Stimulated activated CD4-positive, alpha-beta T cell treated with anti-CD3 and anti-CD28 coated beads, Interleukin-4, amount 100 ng/mL, for 48 hours (primary cell): ENCODE results near the gene NHSL1.
A peak's percentile ranks its signal among the peaks of the same experiment; 100 is the strongest.

Source experiments
- DNase-seq, 2 donors: peaks; one replicate each; pipeline ENCODE4 v3.0.0-alpha.2; 2020; ENCODE audit warnings: low read depth in 2 of 2

Gene NHSL1

DNA sequence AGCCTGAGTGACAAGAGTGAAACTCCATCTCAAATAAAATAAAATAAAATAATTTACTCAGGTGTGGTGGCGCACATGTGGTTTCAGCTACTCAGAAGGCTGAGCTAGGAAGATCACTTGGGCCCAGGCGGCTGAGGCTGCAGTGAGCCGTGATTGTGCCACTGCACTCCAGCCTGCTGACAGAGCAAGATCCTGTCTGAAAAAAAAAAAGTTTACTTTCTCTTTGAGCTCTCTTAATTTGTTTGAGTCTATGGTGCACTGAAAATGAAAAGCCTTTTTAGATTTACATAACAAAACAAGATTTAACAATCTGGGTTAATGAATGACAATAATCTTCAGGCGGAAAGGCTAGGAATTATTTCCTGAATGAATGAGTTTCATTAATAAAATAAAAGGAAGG lies 23.3 kb upstream of the NHSL1 start:
- DNase-seq = no peak

DNA sequence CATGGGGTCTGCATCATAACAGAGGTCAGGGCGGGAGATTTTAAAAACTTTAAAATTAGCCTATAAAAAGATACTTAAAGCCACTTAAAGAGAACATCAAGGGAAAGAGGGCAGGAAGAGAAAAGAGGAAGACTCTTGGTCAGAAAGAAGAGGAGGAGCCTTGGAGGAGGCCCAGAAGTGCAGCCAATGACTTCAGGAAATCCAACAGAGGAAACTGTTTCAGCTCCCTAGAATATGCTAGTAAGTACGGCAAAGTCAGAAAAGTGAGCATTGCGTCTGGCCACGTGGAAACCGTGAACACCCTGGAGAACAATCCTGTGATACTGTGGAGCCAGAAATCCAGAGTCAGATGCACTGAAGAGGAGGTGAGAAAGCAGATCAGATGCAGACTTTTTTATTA lies 22.5 kb upstream of the NHSL1 start:
- DNase-seq = no peak

DNA sequence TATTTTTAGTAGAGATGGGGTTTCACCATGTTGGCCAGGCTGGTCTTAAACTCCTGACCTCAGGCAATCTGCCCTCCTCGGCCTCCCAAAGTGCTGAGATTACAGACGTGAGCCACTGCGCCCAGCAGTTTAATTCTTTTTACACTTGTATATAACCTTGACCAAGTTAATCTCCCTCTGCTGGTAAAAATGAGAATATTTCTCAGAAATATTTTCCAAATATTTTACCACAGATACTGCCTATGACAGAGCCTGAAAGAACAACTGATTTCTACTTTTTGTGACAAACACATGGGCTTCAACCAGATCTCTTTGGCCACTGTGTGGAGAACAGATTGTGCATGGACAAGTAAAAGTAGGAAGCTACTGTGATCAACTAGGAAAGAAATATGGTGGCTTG lies 21.2 kb upstream of the NHSL1 start:
- DNase-seq = no peak

DNA sequence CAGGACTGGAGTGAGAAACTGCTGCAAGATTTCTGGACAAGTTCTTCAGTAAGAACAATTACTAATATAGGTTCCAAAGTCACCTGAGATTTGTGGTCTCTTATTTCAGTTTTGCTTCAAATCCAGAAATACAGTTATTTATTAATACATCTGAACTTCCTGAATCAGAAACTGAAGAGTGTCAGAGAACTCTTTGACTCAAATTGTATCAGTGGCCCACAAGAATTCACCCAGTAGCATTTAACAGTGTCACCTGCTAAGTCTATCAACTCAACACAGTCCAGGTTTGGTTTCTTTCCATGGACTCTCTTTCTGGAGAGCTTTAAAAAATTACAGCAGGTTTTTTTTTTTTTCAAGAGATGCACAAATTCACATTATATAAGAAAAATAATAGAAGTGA lies 18.8 kb upstream of the NHSL1 start:
- DNase-seq = no peak

DNA sequence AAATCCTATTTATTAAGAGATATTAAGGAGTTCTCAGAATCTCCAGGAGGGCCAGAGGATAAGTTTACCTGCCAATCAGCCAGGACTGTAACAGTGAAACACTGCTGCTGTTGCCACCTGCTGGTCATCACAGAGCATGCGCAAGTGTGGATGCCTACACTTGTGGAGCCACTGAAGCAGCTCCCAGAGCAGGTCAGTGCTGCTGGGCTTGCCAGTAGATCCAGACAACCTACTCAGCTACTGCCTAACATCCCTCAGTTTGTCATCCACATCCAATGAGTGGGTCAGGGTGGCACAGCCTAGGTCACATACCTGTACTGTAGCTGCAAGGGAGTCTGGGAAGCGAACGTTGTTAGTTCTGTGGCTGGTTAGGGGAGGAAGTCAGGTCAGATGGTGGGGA lies 18.3 kb upstream of the NHSL1 start:
- DNase-seq = peak; percentile 30 to 45

DNA sequence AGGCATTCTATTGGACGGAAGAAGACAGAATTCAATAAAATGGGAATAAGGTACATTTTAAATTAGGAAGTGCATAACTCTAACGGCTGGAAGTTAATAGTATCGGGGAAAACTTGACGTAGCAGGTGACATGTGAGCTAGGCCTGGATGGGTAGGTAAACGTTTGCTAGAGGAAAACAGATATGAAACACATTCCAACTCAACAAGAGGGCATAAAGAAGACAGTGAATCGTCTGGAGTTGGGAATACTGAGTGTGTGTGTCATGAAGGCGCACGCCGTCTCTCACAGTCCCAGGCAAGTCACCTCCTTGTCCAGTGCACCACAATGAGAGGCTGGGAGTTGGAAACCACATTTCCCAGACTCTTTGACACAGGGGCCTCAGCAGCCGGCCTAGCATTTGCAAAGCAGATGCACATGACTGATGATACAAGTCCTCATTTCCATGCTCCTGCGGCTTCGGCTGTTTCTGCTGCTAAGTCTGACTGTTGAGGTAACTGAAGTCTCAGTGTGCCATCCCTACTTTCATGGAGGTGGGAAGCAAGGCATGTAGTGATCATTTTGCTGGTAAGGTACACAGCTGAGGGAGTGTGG lies 16.5 kb upstream of the NHSL1 start:
- no peak for DNase-seq

DNA sequence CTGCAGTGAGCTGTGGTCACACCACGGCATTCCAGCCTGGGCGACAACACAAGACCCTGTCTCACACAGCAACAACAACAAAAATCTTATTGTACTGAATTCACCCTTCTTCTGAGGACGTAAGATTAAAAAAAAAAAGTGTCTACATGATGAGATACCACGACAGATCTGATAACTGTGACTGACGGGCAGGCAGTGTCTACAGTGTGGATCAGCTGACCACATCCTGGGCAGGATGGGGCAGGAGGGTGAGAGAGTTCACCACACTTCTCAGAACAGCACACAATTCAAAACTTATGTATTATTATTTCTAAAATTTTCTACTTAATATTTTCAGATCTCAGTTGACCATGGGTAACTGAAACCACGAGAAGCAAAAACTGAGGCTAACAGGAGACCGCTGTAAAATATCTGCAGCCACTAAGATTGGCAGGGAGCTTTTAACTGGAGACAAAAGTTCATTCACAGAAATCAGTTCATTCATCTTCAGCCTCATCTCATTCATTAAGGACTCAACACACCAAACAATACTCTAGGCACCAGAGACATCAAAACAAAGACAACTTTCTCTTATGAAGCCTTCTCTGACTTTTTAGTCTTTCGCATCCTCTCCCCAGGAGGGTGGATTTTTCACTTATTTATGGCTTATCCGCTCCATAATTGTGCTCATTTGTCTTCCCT lies 15.7 kb upstream of the NHSL1 start:
- DNase-seq = no peak

DNA sequence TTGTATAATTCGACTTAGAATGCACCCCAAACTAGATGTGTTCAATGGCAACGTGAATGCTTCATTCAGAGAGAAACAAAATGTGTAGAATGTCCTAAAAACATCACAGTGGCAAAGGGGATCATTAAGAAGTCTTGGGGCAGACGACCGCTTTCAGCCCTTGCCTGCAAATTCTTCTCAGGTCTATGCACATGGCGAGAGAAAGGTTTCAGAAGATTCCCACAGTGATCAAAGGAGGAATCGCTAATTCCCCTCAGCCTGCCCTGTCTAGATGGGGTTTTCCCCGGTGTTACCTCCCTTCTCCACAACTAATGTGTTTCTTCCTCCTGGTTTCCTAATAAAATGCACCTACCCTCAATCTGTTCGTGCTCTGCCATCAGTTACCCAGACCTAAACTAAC lies 13.3 kb upstream of the NHSL1 start:
- DNase-seq = no peak

DNA sequence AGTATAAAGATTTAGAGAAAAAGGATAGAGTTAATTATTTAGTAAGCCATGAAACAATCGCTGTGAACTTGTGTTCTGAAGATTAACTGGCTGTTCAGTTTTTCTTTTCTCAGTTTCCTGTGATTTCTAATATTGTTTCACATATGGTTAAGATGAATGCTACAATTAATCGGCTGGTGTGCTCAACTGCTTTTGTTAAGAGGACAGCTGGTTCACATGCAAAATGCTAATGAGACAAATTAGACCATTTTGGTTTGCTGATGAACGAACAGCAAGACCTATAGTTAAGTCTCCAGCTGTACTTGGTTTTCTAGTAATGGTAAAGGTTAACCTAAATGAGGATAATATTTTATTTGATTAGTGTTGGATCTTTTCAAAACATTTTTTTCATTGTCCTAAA lies 10.8 kb upstream of the NHSL1 start:
- no peak for DNase-seq

DNA sequence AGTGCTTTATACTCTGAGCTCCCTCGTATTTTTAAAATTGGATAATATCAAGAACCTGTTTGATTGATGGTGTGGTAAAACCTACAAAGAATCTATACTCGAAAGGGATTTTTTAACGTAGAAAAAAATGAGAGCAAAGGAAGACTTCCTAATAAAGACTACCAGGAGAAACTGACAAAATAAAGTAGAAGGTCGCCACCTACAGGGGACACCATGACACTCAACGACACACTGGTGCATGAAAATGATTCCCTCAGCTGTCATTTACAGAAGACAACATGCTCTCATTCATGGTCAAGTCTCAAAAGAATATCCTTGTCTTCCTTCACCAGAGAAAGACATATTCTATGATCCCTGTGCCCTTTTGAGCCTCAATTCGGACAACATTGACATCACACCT lies 10.1 kb upstream of the NHSL1 start:
- DNase-seq = peak in 1 of 2 donors; percentile 26

DNA sequence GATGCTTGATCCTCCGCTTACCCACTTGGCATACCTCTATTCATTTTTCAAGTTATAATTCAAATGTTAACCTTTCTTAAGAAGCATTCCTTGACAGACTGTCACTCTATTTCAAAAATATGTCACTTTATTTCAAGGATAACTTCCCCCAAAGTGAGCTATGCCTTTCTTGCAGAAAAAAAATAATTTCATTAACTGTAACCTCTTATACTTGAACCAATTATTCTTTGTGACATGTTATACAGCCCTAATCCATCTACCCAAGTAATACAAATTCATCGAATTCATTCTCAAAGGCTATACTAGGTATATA lies 9.3 kb upstream of the NHSL1 start:
- no peak for DNase-seq

DNA sequence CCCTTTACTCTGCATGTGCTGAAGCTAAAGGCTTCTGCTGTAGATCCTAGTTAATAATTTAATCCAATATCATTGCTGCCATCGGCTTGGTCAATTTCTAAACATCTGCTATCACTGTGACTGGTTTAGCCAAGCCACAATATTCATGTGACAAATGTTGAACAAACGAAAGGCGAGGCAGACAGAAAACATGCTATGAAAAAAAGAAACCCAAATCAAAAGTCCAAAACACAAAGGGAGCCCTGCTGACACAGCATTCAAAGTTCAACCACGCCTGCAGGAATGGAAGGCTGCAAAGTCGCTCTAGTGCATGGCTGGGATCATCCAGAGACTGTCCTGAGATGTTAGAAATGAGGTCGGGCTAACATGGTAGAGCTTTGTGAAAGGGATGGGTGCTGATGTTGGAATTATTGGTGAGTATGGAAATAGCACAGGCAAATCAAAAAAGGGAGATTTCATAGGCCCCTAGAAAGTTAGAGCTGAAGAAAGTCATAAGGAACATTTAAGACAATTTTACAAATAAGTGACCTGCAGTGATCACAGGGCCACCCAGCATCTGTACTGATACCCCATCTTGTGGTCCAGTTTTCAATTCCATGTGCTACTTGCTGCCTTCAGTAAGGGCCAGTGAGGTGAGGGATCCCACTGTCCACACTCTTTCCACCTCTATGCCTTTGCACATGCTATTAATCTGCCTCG lies 8.8 kb upstream of the NHSL1 start:
- no peak for DNase-seq

DNA sequence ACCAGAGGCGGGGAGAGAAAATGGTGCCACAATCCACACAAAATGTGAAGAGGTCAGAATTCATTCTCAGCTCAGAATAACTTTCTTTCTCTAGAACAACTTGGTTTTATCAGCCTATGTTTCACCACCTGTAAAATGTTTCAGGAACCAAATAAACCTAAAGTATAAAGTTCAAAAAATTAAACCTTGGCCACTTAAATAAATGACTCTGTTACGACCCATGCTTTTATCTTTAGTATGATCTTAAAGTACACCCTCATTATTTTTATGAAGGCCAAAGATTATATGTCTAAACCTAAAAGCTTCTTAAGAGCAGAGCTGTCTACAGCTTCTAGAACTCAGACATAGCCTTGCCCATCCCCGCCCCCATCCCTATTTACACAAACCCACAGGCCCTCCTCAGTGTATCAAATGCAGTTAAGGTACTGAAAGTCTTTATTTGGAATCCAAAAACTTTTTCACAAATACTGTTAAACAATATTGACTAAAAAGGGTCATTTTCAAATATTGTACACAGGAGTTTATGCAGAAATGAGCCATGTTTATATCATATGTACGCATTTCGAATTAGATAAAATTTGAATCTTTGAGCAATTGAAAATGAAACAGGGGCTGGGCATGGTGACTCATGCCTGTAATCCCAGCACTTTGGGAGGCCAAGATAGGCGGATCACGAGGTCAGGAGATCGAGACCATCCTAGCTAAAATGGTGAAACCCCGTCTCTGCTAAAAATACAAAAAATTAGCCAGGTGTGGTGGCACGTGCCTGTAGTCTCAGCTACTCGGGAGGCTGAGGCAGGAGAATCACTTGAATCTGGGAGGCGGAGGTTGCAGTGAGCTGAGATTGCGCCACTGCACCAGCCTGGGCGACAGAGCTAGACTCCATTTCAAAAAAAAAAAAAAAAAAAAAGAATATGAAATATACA lies 5.7 kb upstream of the NHSL1 start:
- no peak for DNase-seq

DNA sequence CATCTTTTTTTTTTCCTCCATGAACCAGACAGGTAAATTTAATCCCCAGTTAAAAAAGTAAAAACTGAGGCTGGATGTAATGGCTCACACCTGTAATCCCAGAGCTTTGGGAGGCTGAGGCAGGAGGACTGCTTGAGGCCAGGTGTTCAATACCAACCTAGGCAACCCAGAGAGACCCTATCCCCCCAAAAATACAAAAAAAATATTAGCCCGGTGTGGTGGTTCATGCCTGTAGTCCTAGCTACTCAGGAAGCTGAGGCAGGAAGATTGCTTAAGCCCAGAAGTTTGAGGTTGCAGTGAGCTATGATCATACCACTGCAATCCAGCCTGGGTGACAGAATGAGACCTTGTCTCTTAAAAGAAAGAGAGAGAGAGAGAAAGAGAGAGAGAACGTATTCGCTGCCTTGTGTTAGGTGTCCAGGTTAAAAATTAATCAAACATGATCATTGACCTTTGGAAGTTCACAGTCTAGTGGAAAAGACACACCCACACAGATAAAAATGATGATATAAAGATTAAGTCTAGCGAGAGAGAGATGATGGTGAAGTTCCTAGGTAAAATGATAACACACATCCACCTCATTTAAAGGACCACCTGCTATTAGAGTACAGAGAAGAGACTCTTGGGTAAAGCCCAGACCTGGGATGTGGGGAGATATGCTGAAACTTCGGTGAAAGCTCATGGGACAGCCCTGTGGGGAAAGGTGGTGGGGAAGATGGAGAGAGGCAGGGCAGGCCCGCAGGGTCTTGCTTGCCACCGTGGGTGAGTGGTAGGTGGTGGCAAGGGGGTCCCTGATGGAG lies 4.8 kb upstream of the NHSL1 start:
- DNase-seq = no peak

DNA sequence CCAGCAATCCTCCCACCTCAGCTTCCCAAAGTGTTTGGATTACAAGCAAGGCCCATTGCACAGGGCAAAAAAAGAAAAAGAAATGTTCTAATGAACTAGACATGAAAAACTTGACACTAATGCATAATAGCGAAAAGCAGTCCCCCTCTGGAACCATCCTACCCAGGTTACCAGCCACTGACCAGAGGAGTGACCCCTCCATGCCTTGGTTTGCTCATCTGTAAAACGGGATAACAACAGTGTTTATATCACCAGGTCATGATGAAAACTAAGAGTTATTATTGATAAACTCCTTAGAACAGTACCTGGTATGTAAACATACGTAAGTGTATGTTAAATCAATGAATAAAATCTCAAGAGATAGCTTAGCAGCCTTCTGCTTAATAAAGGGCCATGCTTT lies 3.3 kb upstream of the NHSL1 start:
- DNase-seq = no peak

DNA sequence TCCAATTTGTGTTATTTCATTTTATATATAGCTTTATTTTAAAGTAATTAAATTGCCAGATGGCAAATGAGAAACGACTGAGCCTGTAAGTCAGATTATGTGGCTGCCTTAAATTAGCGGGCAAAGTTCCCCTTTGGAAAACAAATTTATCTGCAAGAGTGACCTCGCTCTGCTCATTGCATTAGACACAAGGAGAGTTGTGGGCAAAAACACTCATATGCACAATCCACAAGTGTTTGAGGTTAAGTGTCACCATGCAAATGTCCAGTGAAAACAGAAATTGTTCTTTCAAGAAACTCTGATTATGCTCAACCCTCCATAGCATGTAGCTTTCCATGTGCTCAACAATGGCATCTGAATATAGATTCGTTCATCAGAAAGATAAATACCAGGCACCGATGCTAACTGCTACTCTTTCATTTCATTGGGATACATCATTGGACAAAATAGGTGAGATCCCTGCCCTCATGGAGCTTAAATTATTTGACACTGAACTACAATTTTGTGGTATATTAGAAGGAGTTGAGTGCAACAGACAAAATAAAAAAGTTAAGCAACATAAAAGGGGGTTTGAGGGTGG lies 1.7 kb upstream of the NHSL1 start:
- no peak for DNase-seq

DNA sequence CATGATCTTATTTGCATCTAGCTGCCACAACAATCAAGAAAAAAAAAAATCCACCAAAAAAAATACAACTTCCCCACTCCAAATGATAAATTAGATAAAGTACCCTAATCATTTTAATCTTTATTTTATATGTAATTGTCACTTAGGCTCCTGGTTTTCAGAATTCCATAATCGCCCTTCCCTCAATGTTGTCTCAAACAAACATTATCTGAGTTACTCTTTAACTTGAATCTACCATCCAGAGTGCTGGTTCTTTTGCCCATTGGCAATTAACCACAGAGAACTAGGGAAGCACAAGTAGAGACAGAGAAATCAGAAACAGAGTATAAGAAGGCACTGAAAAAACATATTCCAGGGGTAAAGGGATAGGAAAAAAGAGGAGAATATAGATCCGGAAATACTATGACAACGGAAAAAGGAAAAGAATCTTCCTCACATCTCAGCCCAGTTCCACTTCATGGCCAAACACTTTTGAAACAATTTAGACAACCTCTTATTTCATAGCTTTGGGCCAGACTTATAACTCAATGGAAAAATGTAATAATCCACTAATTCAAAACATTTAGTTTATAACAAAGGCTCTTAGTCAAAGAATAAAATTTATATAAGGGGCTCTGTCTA lies 861 bp upstream of the NHSL1 start:
- no peak for DNase-seq

DNA sequence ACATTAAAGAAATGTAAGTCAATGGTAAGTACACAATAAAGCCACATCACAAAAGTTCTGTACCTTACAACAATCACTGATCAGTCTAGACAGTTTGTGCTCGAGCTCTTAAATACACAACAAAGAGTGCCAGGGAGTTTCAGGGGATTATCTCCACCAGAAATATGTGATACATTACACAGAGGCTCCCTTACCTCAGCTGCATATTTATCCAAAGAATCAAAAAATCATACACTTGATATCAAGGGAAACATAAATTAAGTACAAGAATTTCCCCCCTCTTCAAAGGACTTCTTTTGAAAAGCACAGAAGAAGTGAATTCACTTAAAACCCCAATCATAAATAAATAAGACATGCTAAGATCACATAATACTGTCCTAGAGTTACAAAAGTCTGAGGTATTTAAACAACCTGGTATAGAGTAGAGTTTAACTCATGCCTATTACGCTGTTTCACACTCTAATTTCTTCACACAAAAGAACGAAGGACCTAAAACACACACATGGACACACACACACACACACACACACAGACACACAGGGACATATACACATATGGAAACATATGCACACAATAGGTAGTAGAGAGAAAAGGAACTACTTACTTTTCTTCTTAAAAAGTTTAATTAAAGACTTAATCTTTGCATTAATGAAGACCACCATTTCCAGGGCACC lies 528 bp downstream of the NHSL1 start:
- no peak for DNase-seq

DNA sequence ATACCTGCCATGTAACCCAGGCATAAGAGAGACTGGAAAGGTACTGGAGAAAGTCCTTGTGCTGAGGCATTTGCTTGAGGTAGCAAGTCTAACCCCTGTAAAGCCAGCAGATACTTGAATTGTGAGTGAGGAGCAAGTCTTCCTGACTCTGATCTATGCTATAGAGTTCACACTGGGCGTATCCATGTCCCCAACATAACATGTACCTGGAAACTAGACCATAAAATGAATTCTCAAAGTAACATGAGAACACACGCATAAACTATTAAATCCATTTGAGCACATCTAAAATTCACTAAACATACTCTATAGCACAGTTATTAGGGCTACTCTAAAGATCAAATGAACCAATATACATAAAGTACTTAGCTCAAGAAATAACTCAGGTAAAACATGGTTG lies 2.0 kb downstream of the NHSL1 start:
- no peak for DNase-seq

DNA sequence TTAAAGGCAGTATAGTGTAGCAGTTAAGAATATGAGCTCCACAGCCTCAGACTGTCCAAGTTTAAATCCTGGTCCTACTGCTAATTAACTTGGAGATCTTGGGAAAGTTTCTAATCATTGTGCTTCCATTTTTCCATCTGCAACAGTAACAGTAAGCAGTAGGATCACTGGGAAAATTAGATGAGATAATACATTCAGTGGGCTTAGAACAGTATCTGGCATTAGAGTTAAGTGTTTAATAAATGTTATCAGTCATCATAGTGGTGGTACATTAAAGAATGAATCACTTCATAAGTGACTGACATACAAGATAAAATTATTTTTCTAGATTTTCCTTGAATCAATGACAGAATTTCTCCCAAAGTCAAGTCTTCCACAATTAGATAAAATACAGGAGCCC lies 5.0 kb downstream of the NHSL1 start:
- no peak for DNase-seq
